ENCODE results near the gene TPST2.

Gene TPST2

GRCh38 chr22:26515931-26516330 lies 74.0 kb downstream of the TPST2 start:
- no peak overlapping the region for H3K4me3 ChIP-seq (ENCODE audit: low read depth, low read length)
- DNase-seq (ENCODE audit: low read depth), result no peak

GRCh38 chr22:26514419-26515161 lies 75.3 kb downstream of the TPST2 start:
- DNase-seq (ENCODE audit: low read depth), result no peak
- H3K4me3 ChIP-seq (ENCODE audit: low read depth, low read length), result no peak overlapping the region

GRCh38 chr22:26513838-26514237 lies 76.1 kb downstream of the TPST2 start:
- no peak for DNase-seq (ENCODE audit: low read depth)
- H3K4me3 ChIP-seq (ENCODE audit: low read depth, low read length), result no peak overlapping the region

- peak within 1 kb of the TSS; percentile 97 for H3K4me3 ChIP-seq (ENCODE audit: low read depth, low read length)
- DNase-seq (ENCODE audit: low read depth), result peak; percentile 53
Measured at GRCh38 chr22:26512149-26512793, 77.7 kb downstream of the TPST2 start, which contains the start of gene TFIP11. Gene TFIP11, minus strand, starts transcription at chr22:26512473. Its CDS starts 2,201 bp downstream, at chr22:26510272.

GRCh38 chr22:26508148-26508547 lies 81.8 kb downstream of the TPST2 start:
- no peak overlapping the region for H3K4me3 ChIP-seq (ENCODE audit: low read depth, low read length)
- no peak for DNase-seq (ENCODE audit: low read depth)

- no peak overlapping the region for H3K4me3 ChIP-seq (ENCODE audit: low read depth, low read length)
- DNase-seq (ENCODE audit: low read depth), result no peak
Measured at GRCh38 chr22:26503758-26504157, 86.2 kb downstream of the TPST2 start.

GRCh38 chr22:26502688-26503561 lies 87.0 kb downstream of the TPST2 start:
- H3K4me3 ChIP-seq (ENCODE audit: low read depth, low read length), result no peak overlapping the region
- DNase-seq (ENCODE audit: low read depth), result no peak

- DNase-seq (ENCODE audit: low read depth), result no peak
- no peak overlapping the region for H3K4me3 ChIP-seq (ENCODE audit: low read depth, low read length)
Measured at GRCh38 chr22:26501996-26502395, 87.9 kb downstream of the TPST2 start.

- no peak for DNase-seq (ENCODE audit: low read depth)
- no peak overlapping the region for H3K4me3 ChIP-seq (ENCODE audit: low read depth, low read length)
Measured at GRCh38 chr22:26499188-26499703, 90.7 kb downstream of the TPST2 start.

GRCh38 chr22:26496456-26496855 lies 93.5 kb downstream of the TPST2 start:
- no peak for DNase-seq (ENCODE audit: low read depth)

GRCh38 chr22:26494506-26494905 lies 95.4 kb downstream of the TPST2 start:
- no peak overlapping the region for H3K4me3 ChIP-seq (ENCODE audit: low read depth, low read length)
- DNase-seq (ENCODE audit: low read depth), result no peak

More at GRCh38 chr22:26496456-26496855, 93.5 kb downstream of the TPST2 start:
- no peak overlapping the region for H3K4me3 ChIP-seq (ENCODE audit: low read depth, low read length)

- no peak for DNase-seq (ENCODE audit: low read depth)
- no peak overlapping the region for H3K4me3 ChIP-seq (ENCODE audit: low read depth, low read length)
Measured at GRCh38 chr22:26492220-26492619, 97.7 kb downstream of the TPST2 start.

GRCh38 chr22:26489447-26490036 lies 100.4 kb downstream of the TPST2 start:
- DNase-seq (ENCODE audit: low read depth), result no peak
- H3K4me3 ChIP-seq (ENCODE audit: low read depth, low read length), result no peak overlapping the region

- DNase-seq (ENCODE audit: low read depth), result no peak
- no peak overlapping the region for H3K4me3 ChIP-seq (ENCODE audit: low read depth, low read length)
Measured at GRCh38 chr22:26487996-26488395, 101.9 kb downstream of the TPST2 start.

GRCh38 chr22:26486394-26486793 lies 103.5 kb downstream of the TPST2 start:
- H3K4me3 ChIP-seq (ENCODE audit: low read depth, low read length), result no peak overlapping the region
- DNase-seq (ENCODE audit: low read depth), result no peak

- H3K4me3 ChIP-seq (ENCODE audit: low read depth, low read length), result no peak overlapping the region
- no peak for DNase-seq (ENCODE audit: low read depth)
Measured at GRCh38 chr22:26485806-26486390, 104.0 kb downstream of the TPST2 start.

GRCh38 chr22:26485013-26485412 lies 104.9 kb downstream of the TPST2 start:
- H3K4me3 ChIP-seq (ENCODE audit: low read depth, low read length), result no peak overlapping the region
- no peak for DNase-seq (ENCODE audit: low read depth)

GRCh38 chr22:26484360-26484706 lies 105.6 kb downstream of the TPST2 start:
- H3K4me3 ChIP-seq (ENCODE audit: low read depth, low read length), result peak overlapping the region; percentile 93
- DNase-seq (ENCODE audit: low read depth), result no peak

All from skeletal muscle cell (primary cell).